ENCODE results near the gene CENPU. TPM values are rescaled to one million over a fixed set of nuclear protein-coding genes. Genes with fewer than 3 reads are reported as not detected.
A peak's percentile ranks its signal among the peaks of the same experiment; 100 is the strongest.

The CENPU gene
- total and polyA plus RNA-seq, 7 experiments from 2014 or later: 1.1 to 43.8 (median 2.8) TPM

DNA sequence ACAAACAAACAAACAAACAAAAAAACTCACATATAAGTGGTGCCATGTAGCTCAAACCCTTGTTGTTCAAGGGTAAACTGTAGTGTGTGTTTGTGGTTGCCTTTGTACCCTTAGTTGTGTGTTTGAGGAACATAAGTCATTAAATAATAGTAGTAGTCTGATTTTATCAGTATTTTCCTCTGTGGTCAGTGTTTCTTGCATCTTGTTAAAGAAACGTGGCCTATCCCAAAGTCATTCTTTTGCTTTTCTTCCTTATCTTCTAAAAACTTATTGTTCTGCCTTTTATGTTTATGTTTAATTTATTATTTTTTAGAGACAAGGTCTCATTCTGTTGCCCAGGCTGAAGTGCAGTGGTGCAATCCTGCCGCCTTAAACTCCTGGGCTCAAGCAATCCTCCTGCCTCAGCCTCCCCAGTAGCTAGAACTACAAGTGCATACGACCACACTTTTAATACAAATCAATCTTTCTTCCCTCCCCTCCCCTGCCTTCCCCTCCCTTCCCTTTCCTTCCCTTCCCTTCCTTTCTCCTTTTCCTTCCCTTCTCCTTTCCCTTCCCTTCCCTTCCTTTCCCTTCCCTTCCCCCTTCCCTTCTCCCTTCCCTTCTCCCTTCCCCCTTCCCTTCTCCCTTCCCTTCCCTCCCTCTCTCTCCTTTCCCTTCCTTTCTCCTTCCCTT is 57.9 kb downstream of the CENPU start:
- intact Hi-C loops (cut with micrococcal nuclease): no loop called here
- no peaks in the 10 kb centered on the region for H3K9me3 Mint-ChIP-seq
- POLR2A ChIA-PET: interaction anchor here (0.6 kb wide), 1 partner anchor 21 kb away, joined by 4 read pairs; no protein-coding TSS in a partner anchor

GRCh38 chr4:184675018-184675417 is 58.9 kb downstream of the CENPU start:
- Mint-ChIP-seq H3K36me3 (peaks cover 0 to 41% (median 16%) of the 10 kb centered on the region in 5 donors), H3K27ac (no peak overlapping the region), H3K4me3 (no peak overlapping the region), H3K27me3 (no peaks in the 10 kb centered on the region), H3K9me3 (no peaks in the 10 kb centered on the region), H3K4me1 (peaks cover 0 to 4% (median 3%) of the 10 kb centered on the region in 7 donors)
- DNase-seq (no peak), ATAC-seq (no peak)
- CTCF ChIA-PET: no interaction called here
- intact Hi-C loops (cut with micrococcal nuclease): no loop called here
- H3K27ac ChIP-seq (ENCODE audit: low read depth, low read length): no peak overlapping the region
- no peaks in the 10 kb centered on the region for H3K9me3 ChIP-seq (ENCODE audit: control insufficient read depth in 2 of 3, low read length in 3 of 3)
- POLR2A ChIA-PET: interaction anchor here (0.6 kb wide), 1 partner anchor 10 kb away, joined by 4 read pairs; no protein-coding TSS in a partner anchor
- H3K4me1 ChIP-seq (ENCODE audit: control insufficient read depth in 2 of 2, insufficient read depth in 2 of 2, low read length in 2 of 2): no peaks in the 10 kb centered on the region
- H3K27me3 ChIP-seq (ENCODE audit: control insufficient read depth in 2 of 2, insufficient read depth in 2 of 2, low read length in 2 of 2): no peaks in the 10 kb centered on the region
- H3K36me3 ChIP-seq (ENCODE audit: control insufficient read depth in 2 of 3, insufficient read depth in 3 of 3, low read length in 3 of 3): peaks cover 0 to 31% (median 0%) of the 10 kb centered on the region in 3 experiments
- H3K4me3 ChIP-seq (ENCODE audit: low read length): no peak overlapping the region

More for the DNA sequence above, 57.9 kb downstream of the CENPU start:
- Histone ChIP-seq H3K36me3 (ENCODE audit: control insufficient read depth in 2 of 3, insufficient read depth in 3 of 3, low read length in 3 of 3) (peaks cover 0 to 30% (median 0%) of the 10 kb centered on the region in 3 experiments), H3K27ac (ENCODE audit: low read depth, low read length) (no peak overlapping the region), H3K9me3 (ENCODE audit: control insufficient read depth in 2 of 3, low read length in 3 of 3) (no peaks in the 10 kb centered on the region), H3K4me3 (ENCODE audit: low read length) (no peak overlapping the region), H3K4me1 (ENCODE audit: control insufficient read depth in 2 of 2, insufficient read depth in 2 of 2, low read length in 2 of 2) (no peaks in the 10 kb centered on the region), H3K27me3 (ENCODE audit: control insufficient read depth in 2 of 2, insufficient read depth in 2 of 2, low read length in 2 of 2) (no peaks in the 10 kb centered on the region)
- ATAC-seq: no peak
- peaks cover 0 to 4% (median 0%) of the 10 kb centered on the region in 7 donors for H3K4me1 Mint-ChIP-seq
- CTCF ChIA-PET: no interaction called here
- H3K27ac Mint-ChIP-seq: no peak overlapping the region
- H3K4me3 Mint-ChIP-seq: no peak overlapping the region
- no peak for DNase-seq
- H3K36me3 Mint-ChIP-seq: peaks cover 0 to 45% (median 19%) of the 10 kb centered on the region in 5 donors
- H3K27me3 Mint-ChIP-seq: no peaks in the 10 kb centered on the region

GRCh38 chr4:184674011-184674410 is 59.9 kb downstream of the CENPU start:
- POLR2A ChIA-PET: no interaction called here
- intact Hi-C loops (cut with micrococcal nuclease): no loop called here

DNA sequence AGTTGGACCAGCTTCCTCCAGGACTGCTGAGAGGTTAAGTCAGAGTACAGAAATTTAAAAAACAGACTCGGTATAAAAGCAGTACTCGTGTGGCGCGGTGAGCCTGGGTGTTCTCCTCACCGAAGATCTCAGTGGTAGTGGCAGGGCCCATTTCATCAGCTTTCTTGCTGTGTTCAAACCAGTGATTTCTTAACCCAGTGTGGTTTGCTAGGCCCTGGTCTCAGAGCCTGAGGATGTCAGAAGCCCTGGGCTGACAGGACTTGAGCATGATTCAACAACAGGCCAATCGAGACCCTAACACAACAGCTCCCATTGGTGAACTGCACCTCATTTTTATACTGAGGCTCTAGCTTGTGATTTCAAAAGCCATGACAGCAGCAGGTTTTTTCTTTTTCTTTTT is 61.2 kb downstream of the CENPU start:
- Mint-ChIP-seq H3K27me3 (no peaks in the 10 kb centered on the region), H3K4me3 (no peak overlapping the region), H3K36me3 (peaks cover 0 to 56% (median 30%) of the 10 kb centered on the region in 5 donors), H3K9me3 (peaks cover 0 to 5% (median 0%) of the 10 kb centered on the region in 11 donors), H3K27ac (peak overlapping the region in 1 of 9 donors; percentile 41), H3K4me1 (peaks cover 12 to 26% (median 25%) of the 10 kb centered on the region in 7 donors)
- intact Hi-C loops (cut with micrococcal nuclease): no loop called here
- POLR2A ChIA-PET: no interaction called here
- H3K9me3 ChIP-seq (ENCODE audit: control insufficient read depth in 2 of 3, low read length in 3 of 3): no peaks in the 10 kb centered on the region
- peaks cover 0 to 31% (median 0%) of the 10 kb centered on the region in 3 experiments for H3K36me3 ChIP-seq (ENCODE audit: control insufficient read depth in 2 of 3, insufficient read depth in 3 of 3, low read length in 3 of 3)
- H3K27me3 ChIP-seq (ENCODE audit: control insufficient read depth in 2 of 2, insufficient read depth in 2 of 2, low read length in 2 of 2): no peaks in the 10 kb centered on the region
- no peak overlapping the region for H3K4me3 ChIP-seq (ENCODE audit: low read length)
- no peak for DNase-seq
- ATAC-seq: no peak
- CTCF ChIA-PET: no interaction called here
- H3K4me1 ChIP-seq (ENCODE audit: control insufficient read depth in 2 of 2, insufficient read depth in 2 of 2, low read length in 2 of 2): peaks cover 6 to 20% of the 10 kb centered on the region in 2 donors
- H3K27ac ChIP-seq (ENCODE audit: low read depth, low read length): no peak overlapping the region

More at GRCh38 chr4:184674011-184674410, 59.9 kb downstream of the CENPU start:
- Mint-ChIP-seq H3K36me3 (peaks cover 0 to 45% (median 21%) of the 10 kb centered on the region in 5 donors), H3K4me1 (peaks cover 1 to 14% (median 13%) of the 10 kb centered on the region in 7 donors), H3K4me3 (no peak overlapping the region), H3K27me3 (no peaks in the 10 kb centered on the region), H3K9me3 (no peaks in the 10 kb centered on the region), H3K27ac (no peak overlapping the region)
- Histone ChIP-seq H3K27ac (ENCODE audit: low read depth, low read length) (no peak overlapping the region), H3K4me3 (ENCODE audit: low read length) (no peak overlapping the region), H3K4me1 (ENCODE audit: control insufficient read depth in 2 of 2, insufficient read depth in 2 of 2, low read length in 2 of 2) (peaks cover 3 to 8% of the 10 kb centered on the region in 2 donors), H3K36me3 (ENCODE audit: control insufficient read depth in 2 of 3, insufficient read depth in 3 of 3, low read length in 3 of 3) (peaks cover 0 to 31% (median 0%) of the 10 kb centered on the region in 3 experiments), H3K27me3 (ENCODE audit: control insufficient read depth in 2 of 2, insufficient read depth in 2 of 2, low read length in 2 of 2) (no peaks in the 10 kb centered on the region), H3K9me3 (ENCODE audit: control insufficient read depth in 2 of 3, low read length in 3 of 3) (no peaks in the 10 kb centered on the region)
- CTCF ChIA-PET: no interaction called here
- ATAC-seq: no peak
- no peak for DNase-seq

- Mint-ChIP-seq H3K27ac (no peak overlapping the region), H3K36me3 (peaks cover 0 to 65% (median 39%) of the 10 kb centered on the region in 5 donors), H3K27me3 (no peaks in the 10 kb centered on the region), H3K4me3 (no peak overlapping the region), H3K4me1 (peaks cover 13 to 36% (median 26%) of the 10 kb centered on the region in 7 donors), H3K9me3 (peaks cover 0 to 5% (median 0%) of the 10 kb centered on the region in 11 donors)
- Histone ChIP-seq H3K36me3 (ENCODE audit: control insufficient read depth in 2 of 3, insufficient read depth in 3 of 3, low read length in 3 of 3) (peaks cover 0 to 34% (median 0%) of the 10 kb centered on the region in 3 experiments), H3K27me3 (ENCODE audit: control insufficient read depth in 2 of 2, insufficient read depth in 2 of 2, low read length in 2 of 2) (no peaks in the 10 kb centered on the region), H3K27ac (ENCODE audit: low read depth, low read length) (no peak overlapping the region), H3K4me1 (ENCODE audit: control insufficient read depth in 2 of 2, insufficient read depth in 2 of 2, low read length in 2 of 2) (peaks cover 6 to 22% of the 10 kb centered on the region in 2 donors), H3K4me3 (ENCODE audit: low read length) (no peak overlapping the region), H3K9me3 (ENCODE audit: control insufficient read depth in 2 of 3, low read length in 3 of 3) (no peaks in the 10 kb centered on the region)
- no peak for DNase-seq
- POLR2A ChIA-PET: no interaction called here
- no peak for ATAC-seq
- intact Hi-C loops (cut with micrococcal nuclease): no loop called here
- CTCF ChIA-PET: no interaction called here
Measured at GRCh38 chr4:184671101-184671500, 62.8 kb downstream of the CENPU start.

GRCh38 chr4:184669251-184669650 is 64.6 kb downstream of the CENPU start:
- Mint-ChIP-seq H3K4me1 (peaks cover 13 to 39% (median 26%) of the 10 kb centered on the region in 7 donors), H3K9me3 (peaks cover 0 to 5% (median 0%) of the 10 kb centered on the region in 11 donors), H3K27me3 (no peaks in the 10 kb centered on the region), H3K27ac (peak overlapping the region in 5 of 9 donors; percentile 21 to 76 (median 64)), H3K36me3 (peaks cover 3 to 65% (median 38%) of the 10 kb centered on the region in 5 donors), H3K4me3 (peak overlapping the region in 1 of 10 donors; percentile 37)
- DNase-seq: no peak
- H3K9me3 ChIP-seq (ENCODE audit: control insufficient read depth in 2 of 3, low read length in 3 of 3): no peaks in the 10 kb centered on the region
- H3K27me3 ChIP-seq (ENCODE audit: control insufficient read depth in 2 of 2, insufficient read depth in 2 of 2, low read length in 2 of 2): no peaks in the 10 kb centered on the region
- ChIA-PET CTCF (no interaction called here), POLR2A (no interaction called here)
- peaks cover 6 to 22% of the 10 kb centered on the region in 2 donors for H3K4me1 ChIP-seq (ENCODE audit: control insufficient read depth in 2 of 2, insufficient read depth in 2 of 2, low read length in 2 of 2)
- ATAC-seq: no peak
- intact Hi-C loops (cut with micrococcal nuclease): no loop called here
- H3K36me3 ChIP-seq (ENCODE audit: control insufficient read depth in 2 of 3, insufficient read depth in 3 of 3, low read length in 3 of 3): peaks cover 0 to 28% (median 0%) of the 10 kb centered on the region in 3 experiments
- H3K4me3 ChIP-seq (ENCODE audit: low read length): no peak overlapping the region
- H3K27ac ChIP-seq (ENCODE audit: low read depth, low read length): no peak overlapping the region

Measured in naive thymus-derived CD4-positive, alpha-beta T cell (primary cell).